Cerebellar nuclear complex (tissue), 1 donor: Measurements from ENCODE around the gene MAEL.
"Not testable (repeated sequence)": the region's sequence is repeated elsewhere in the genome, so short reads cannot be mapped to it uniquely, and the experiment has no call there.

Experiments used
- DNase-seq, 2 experiments: peaks; one replicate each; lab custom pipeline; 2025; lab: John Stamatoyannopoulos, UW

The MAEL gene

DNA sequence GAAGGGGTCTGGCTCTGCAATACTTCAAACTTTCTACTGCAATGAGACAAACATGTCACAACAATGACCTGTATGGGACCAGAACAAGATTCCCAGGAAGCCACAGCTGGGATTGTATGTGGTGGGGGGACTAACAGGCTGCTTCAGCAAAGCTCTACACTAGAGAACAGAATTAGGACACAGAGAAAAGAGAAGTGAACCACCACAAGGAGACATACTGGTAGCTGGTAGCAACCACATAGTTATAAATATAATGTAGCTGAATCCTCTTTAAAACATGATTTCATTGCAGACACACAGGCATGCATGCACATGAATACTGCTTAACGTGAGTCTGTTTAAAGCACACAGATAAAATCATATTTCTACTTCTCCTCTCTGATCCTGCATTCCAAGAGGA is 10.3 kb upstream of the MAEL start:
- DNase-seq, result no peak

DNA sequence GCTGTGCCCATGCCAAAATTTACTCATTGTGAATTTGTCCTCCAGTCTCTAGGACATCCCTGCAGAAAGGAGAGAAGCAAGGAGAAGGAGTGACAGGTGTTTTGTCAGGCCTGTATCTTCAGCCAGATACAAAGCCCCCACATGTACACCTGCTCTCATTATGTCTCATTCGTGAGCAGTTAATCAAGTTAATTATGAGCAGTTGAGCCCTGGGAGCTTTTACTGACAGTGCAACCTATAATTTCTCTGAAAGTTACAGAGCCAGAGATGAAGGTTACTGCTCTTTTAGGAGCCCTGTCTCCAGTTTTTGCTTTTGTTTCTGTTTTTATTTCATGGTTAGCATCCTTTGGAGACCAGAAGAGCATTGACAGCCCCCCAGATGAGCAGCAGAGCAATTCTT is 8.7 kb upstream of the MAEL start:
- DNase-seq, result no peak

GRCh38 chr1:166980818-166981217 is 8.3 kb upstream of the MAEL start:
- DNase-seq, result no peak

- DNase-seq, result no peak
Observed at GRCh38 chr1:166981589-166981988, 7.5 kb upstream of the MAEL start.

- no peak for DNase-seq
Observed at GRCh38 chr1:166999075-166999474, 10.0 kb downstream of the MAEL start.

DNA sequence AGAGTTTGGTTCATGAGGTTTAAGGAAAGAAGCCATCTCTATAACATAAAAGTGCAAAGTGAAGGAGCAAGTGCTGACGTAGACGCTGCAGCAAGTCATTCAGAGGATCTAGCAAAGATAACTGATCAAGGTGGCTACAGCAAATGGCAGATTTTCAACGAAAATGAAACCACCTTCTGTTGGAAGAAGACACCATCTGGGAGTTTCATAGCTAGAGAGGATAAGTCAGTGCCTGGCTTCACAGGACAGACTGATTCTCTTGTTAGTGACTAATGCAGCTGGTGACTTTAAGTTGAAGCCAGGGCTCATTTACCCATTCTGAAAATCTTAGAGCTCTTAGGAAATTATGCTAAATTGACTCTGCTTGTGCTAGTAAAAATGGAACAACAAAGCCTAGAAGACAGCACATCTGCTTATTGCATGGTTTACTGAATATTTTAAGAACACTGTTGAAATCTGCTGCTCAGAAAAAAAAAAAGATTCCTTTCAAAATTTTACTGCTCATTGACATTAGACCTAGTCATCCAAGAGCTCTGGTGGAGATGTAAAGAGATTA is 10.5 kb downstream of the MAEL start:
- no peak for DNase-seq

DNA sequence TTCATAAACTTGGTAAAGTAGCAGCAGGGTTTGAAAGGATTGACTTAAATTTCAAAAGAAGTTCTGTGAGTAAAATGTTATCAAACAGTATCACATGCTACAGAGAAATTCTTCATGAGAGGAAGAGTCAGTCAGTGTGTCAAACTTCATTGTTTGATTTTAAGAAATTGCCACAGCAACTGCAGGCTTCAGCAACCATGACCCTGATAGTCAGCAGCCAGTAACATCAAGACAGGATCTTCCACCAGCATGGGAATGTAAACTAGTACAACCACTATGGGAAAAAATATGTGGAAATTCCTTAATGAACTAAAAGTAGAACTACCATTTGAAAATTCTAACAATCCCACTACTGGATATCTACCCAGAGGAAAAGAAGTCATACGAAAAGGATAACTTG is 11.5 kb downstream of the MAEL start:
- no peak for DNase-seq

- DNase-seq, result no peak
Observed at GRCh38 chr1:167002354-167002753, 13.3 kb downstream of the MAEL start.

GRCh38 chr1:167003711-167004110 is 14.6 kb downstream of the MAEL start:
- no peak for DNase-seq

DNA sequence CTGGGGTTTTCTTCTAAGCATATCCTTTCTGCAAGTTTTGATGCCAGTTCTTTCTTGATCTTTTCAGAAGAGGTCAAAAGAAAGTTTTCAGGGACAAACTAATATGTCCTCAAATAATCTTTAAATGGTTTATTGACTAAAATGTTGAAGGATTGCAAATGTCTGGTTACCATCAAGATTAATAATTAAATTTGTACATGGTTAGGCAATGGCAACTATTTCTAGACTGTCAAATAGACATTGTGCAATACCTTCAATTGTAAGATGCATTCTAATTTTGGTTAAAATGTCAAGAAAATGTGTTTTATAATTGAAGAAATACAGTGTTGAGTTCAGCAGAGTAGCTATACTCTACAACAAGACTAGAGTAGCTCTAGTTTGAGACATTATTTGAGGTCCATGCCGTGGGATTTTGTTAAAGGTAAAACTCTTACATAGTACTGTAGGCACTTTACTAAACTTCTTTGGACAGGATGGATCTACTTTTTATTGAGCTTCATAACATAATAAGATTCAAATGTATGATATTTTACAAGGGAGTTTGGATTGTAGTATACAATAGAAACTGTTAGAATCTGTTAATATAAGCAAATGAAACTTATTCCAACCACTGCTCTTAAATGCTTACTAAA is 22.6 kb downstream of the MAEL start:
- no peak for DNase-seq

DNA sequence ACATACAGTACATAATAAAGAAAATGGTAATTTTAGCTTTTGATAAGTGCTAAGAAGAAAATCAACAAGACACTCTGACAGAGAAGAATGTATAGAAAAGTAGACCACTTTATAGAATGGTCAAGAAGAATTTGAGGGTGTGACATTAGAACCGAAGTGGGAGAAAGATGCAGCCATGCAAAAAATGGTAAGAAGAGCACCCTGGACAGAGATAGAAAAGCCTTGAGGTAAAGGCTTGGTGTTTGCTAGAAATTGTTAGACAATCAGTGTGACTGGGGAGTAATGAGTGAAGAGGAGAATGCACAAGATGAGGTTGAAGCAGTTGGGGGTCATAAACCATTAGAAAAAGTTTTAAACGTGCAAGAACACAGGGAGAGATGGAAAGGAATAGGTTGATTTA is 23.5 kb downstream of the MAEL start:
- no peak for DNase-seq

- DNase-seq, result no peak
Observed at GRCh38 chr1:167013108-167013929, 24.2 kb downstream of the MAEL start.

- no peak for DNase-seq
Observed at GRCh38 chr1:167016100-167016750, 27.1 kb downstream of the MAEL start.

DNA sequence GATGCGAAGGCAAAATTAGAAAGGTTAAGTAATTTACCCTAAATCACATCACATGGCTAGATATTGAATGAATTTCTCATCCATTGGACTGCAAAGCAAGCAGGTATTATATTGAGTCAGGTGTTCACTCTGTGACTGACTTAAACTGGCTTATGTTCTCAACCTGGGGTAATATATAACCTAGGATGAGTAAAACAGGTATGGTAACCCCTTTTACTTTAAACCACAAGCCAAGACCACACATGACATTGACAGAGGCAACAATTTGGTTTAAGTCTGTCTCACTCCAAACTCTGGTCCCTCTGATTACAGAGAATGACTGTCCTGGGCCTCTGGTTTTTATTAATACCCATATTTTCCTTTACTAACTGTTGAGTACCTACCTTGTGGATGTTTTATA is 33.3 kb downstream of the MAEL start:
- DNase-seq, result no peak

- DNase-seq, result not testable (repeated sequence)
Observed at GRCh38 chr1:167029553-167029952, 40.5 kb downstream of the MAEL start.

DNA sequence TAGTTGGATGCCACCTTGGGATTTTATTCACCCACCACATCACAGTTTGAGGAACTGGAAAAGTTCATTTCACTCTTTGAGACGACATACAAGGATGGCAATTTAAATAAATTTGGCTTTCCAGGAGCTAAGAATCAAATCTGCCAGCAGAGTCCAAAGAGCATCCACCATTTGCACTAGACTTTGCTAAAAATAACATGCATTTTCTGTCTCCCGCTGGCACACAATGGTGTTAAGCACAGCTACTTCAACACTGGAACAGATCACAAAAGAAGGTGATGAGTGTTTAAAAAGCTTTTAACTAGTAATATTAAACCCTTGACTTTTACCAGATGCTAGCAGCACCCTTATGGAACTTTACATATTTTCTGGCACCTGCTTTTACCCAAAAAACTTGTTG is 44.6 kb downstream of the MAEL start:
- no peak for DNase-seq

GRCh38 chr1:167043752-167044488 is 54.8 kb downstream of the MAEL start:
- peak; percentile 48 to 66 for DNase-seq

- no peak for DNase-seq
Observed at GRCh38 chr1:167051907-167052306, 62.8 kb downstream of the MAEL start.

GRCh38 chr1:167052389-167052788 is 63.3 kb downstream of the MAEL start:
- no peak for DNase-seq

GRCh38 chr1:167054531-167054930 is 65.5 kb downstream of the MAEL start:
- no peak for DNase-seq

GRCh38 chr1:167054946-167055630 is 66.0 kb downstream of the MAEL start:
- no peak for DNase-seq
